B cell (primary cell): ENCODE data around the gene ABCC1. TPM values are rescaled to one million over a fixed set of nuclear protein-coding genes. Genes with fewer than 3 reads are reported as not detected.

Experiments used
- ATAC-seq: fragments of 200-7000 bp; cut with Tn5 transposase; one replicate; pipeline ENCODE4 v1.10.0; 2021; ENCODE audit warnings: low read depth, mild to moderate bottlenecking, moderate number of reproducible peaks, moderate library complexity
- CTCF ChIA-PET: fragments of 350-600 bp; sonication (Branson Sonifier 250); formaldehyde crosslinking; loops from one replicate; lab custom pipeline; 2021; ENCODE audit warnings: antibody characterized with exemption, inconsistent platforms; lab: Charles Lee
- POLR2A ChIA-PET: fragments of 350-600 bp; sonication (Branson Sonifier 250); formaldehyde crosslinking; loops from one replicate; lab custom pipeline; 2021; ENCODE audit warnings: antibody characterized with exemption; lab: Charles Lee
- DNase-seq: peaks from one replicate; pipeline ENCODE4 v3.0.0; 2013
- H2AFZ ChIP-seq: 2 replicates; pipeline ENCODE4 v1.6.1; 2012; ENCODE audit warnings: mild to moderate bottlenecking, low read depth, low read length; ENCODE audit not compliant: insufficient read depth, poor library complexity, severe bottlenecking
- H3K27ac ChIP-seq, 2 donors: 1 replicate in 1 of 2; 2 replicates in 1 of 2; pipeline ENCODE4 v1.5.1; 2012 to 2013; ENCODE audit warnings: low read length in 2 of 2, mild to moderate bottlenecking in 2 of 2, moderate library complexity in 1 of 2
- H3K27me3 ChIP-seq, 4 experiments: fragments of 200-600 bp in 1 of 4; sonication (generic) in 1 of 4; replicated peaks in 1 of 4; 1 replicate in 2 of 4; 2 replicates in 2 of 4; pipeline versions ENCODE4 v1.6.1 to v1.7.0; 2013 to 2016; ENCODE audit warnings: low read length in 3 of 4, mild to moderate bottlenecking in 2 of 4, mixed read lengths in 1 of 4, moderate library complexity in 1 of 4; ENCODE audit not compliant: insufficient read depth in 4 of 4, control insufficient read depth in 3 of 4; ENCODE audit errors: control extremely low read depth in 1 of 4
- H3K36me3 ChIP-seq, 2 experiments: replicated peaks in 1 of 2; 1 replicate in 1 of 2; 2 replicates in 1 of 2; pipeline versions ENCODE4 v1.6.1 to v1.7.1; 2013; ENCODE audit warnings: low read length in 1 of 2; ENCODE audit not compliant: insufficient read depth in 2 of 2, control insufficient read depth in 1 of 2; ENCODE audit errors: control extremely low read depth in 1 of 2, extremely low read depth in 1 of 2
- H3K4me1 ChIP-seq, 2 donors: fragments of 200-600 bp in 1 of 2; sonication (generic) in 1 of 2; 1 replicate in 1 of 2; 2 replicates in 1 of 2; pipeline versions ENCODE4 v1.5.1 to v1.6.1; 2013 to 2017; ENCODE audit warnings: low read length in 2 of 2; ENCODE audit not compliant: control insufficient read depth in 2 of 2, insufficient read depth in 2 of 2
- H3K4me2 ChIP-seq: replicated peaks from 2 replicates; pipeline ENCODE3; 2012; ENCODE audit warnings: mild to moderate bottlenecking, low read depth, low read length; ENCODE audit not compliant: poor library complexity, severe bottlenecking
- H3K4me3 ChIP-seq, 5 experiments: fragments of 200-600 bp in 1 of 5; sonication (generic) in 1 of 5; 1 replicate in 3 of 5; 2 replicates in 2 of 5; pipeline versions ENCODE4 v1.5.1 to v1.7.0; 2011 to 2016; ENCODE audit warnings: low read length in 4 of 5, mild to moderate bottlenecking in 4 of 5, low read depth in 2 of 5, control low read depth in 1 of 5, moderate library complexity in 1 of 5; ENCODE audit not compliant: insufficient read depth in 1 of 5; ENCODE audit errors: control extremely low read depth in 1 of 5, extremely low read depth in 1 of 5
- H3K79me2 ChIP-seq: fragments of 200-600 bp; sonication (generic); one replicate; pipeline ENCODE4 v1.6.0; 2016; ENCODE audit warnings: low read length; ENCODE audit not compliant: control insufficient read depth, insufficient read depth
- H3K9ac ChIP-seq: fragments of 200-600 bp; sonication (generic); 2 replicates; pipeline ENCODE4 v1.6.1; 2017; ENCODE audit warnings: mild to moderate bottlenecking, low read length, moderate library complexity
- H3K9me3 ChIP-seq, 3 donors: one replicate each; pipeline versions ENCODE4 v1.6.1 to v1.7.1; 2013; ENCODE audit warnings: low read length in 2 of 3; ENCODE audit not compliant: control insufficient read depth in 2 of 3, insufficient read depth in 1 of 3; ENCODE audit errors: control extremely low read depth in 1 of 3
- H4K20me1 ChIP-seq: 2 replicates; pipeline ENCODE4 v1.6.0; 2012; ENCODE audit warnings: mild to moderate bottlenecking, low read length; ENCODE audit not compliant: insufficient read depth, control insufficient read depth, poor library complexity, severe bottlenecking
- H3K27ac Mint-ChIP-seq: one replicate; pipeline ENCODE4 v1.8.0; 2021; ENCODE audit warnings: mixed read lengths
- H3K27me3 Mint-ChIP-seq: one replicate; pipeline ENCODE4 v1.8.0; 2021; ENCODE audit warnings: mixed read lengths
- H3K4me1 Mint-ChIP-seq: one replicate; pipeline ENCODE4 v1.8.0; 2021; ENCODE audit warnings: mixed read lengths
- H3K4me3 Mint-ChIP-seq: one replicate; pipeline ENCODE4 v1.8.0; 2021; ENCODE audit warnings: mixed read lengths
- H3K9me3 Mint-ChIP-seq: one replicate; pipeline ENCODE4 v1.8.0; 2022; ENCODE audit warnings: mixed read lengths; ENCODE audit not compliant: insufficient read depth
- CTCF ChIP-seq: fragments of 200-600 bp; IDR thresholded peaks from one replicate; pipeline ENCODE4 v1.8.0; 2022; ENCODE audit warnings: antibody characterized with exemption, mild to moderate bottlenecking
- EZH2 ChIP-seq: IDR thresholded peaks from 2 replicates; pipeline ENCODE4 v1.6.1; 2012; ENCODE audit warnings: borderline replicate concordance, low read depth, mild to moderate bottlenecking, moderate library complexity, low read length; ENCODE audit not compliant: insufficient read depth, poor library complexity, severe bottlenecking
- WGBS: methylation state at CpG from one replicate; pipeline ENCODE4 v1.1.5; 2013; ENCODE audit warnings: missing lambda C conversion rate; ENCODE audit not compliant: insufficient coverage; 5-methylcytosine and 5-hydroxymethylcytosine counted together
- intact Hi-C: fragments of 100-400 bp; cut with micrococcal nuclease; formaldehyde crosslinking; loops from one replicate; pipeline ENCODE4 v1.10.0; 2022
- polyA plus RNA-seq: library from polyadenylated mRNA; depleted of rRNA; stranded (reverse); fragments of >200 nt; gene quantifications from 2 replicates; pipeline ENCODE4 v1.2.3, GENCODE V29; 2012
- total RNA-seq, 2 donors: library from RNA; stranded (reverse); fragments of 120-200 nt in 1 of 2; gene quantifications; 1 replicate in 1 of 2; 2 replicates in 1 of 2; pipeline versions ENCODE4 v1.2.3 to v1.2.4, GENCODE V29; 2013 to 2022

ABCC1 gene
- total and polyA plus RNA-seq, 2 donors (not counting 1 experiment from before 2014, with no cell fraction given) = 21.8 to 73.0 TPM

- no peak for DNase-seq
- ChIA-PET POLR2A (no interaction called here), CTCF (interaction anchor here (1.4 kb wide), 1 partner anchor 178 kb away, joined by 5 read pairs; no protein-coding TSS in a partner anchor)
- H3K36me3 ChIP-seq = peaks cover 0 to 62% of the 10 kb centered on the region in 2 experiments
- no peak overlapping the region for H2AFZ ChIP-seq
- no peak overlapping the region for H3K4me2 ChIP-seq
- no peaks in the 10 kb centered on the region for H3K9me3 ChIP-seq
- Mint-ChIP-seq H3K9me3 (no peaks in the 10 kb centered on the region), H3K27me3 (no peaks in the 10 kb centered on the region), H3K4me1 (peaks cover 11% of the 10 kb centered on the region), H3K4me3 (no peak overlapping the region), H3K27ac (no peak overlapping the region)
- H3K4me1 ChIP-seq = peaks cover 0 to 4% of the 10 kb centered on the region in 2 donors
- intact Hi-C loops = no loop called here
- H3K9ac ChIP-seq = no peak overlapping the region
- H3K27me3 ChIP-seq = no peaks in the 10 kb centered on the region
- H3K79me2 ChIP-seq = peaks cover 5% of the 10 kb centered on the region
- TF ChIP-seq EZH2 (no peak), CTCF (no peak)
- H3K27ac ChIP-seq = no peak overlapping the region
- no peak overlapping the region for H3K4me3 ChIP-seq
- WGBS = 100% methylated on average over 2 of the region's 3 CpGs
- ATAC-seq = no peak
- H4K20me1 ChIP-seq = no peaks in the 10 kb centered on the region
Observed at GRCh38 chr16:16052916-16053315, 103.5 kb downstream of the ABCC1 start.

DNA sequence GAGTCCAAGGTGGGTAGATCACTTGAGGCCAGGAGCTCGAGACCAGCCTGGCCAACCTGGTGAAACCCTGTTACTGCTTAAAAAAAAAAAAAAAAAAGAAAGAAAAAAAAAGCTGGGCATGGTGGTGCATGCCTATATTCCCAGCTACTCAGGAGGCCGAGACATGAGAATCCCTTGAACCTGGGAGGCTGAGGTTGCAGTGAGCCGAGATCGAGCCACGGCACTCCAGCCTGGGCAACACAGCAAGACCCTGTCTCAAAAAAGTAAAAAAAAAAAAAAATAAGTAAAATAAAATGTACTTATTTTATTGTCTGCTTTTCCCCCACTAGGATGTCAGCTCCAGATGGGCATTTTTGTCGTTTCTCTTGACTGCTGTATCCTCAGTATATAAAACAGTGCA, 107.7 kb downstream of the ABCC1 start:
- ATAC-seq (no peak), DNase-seq (no peak)
- POLR2A ChIA-PET = no interaction called here
- no CpG with 5 or more reads among the region's 6 CpGs for WGBS
- Histone ChIP-seq H3K9me3 (no peaks in the 10 kb centered on the region), H3K4me1 (peaks cover 7 to 13% of the 10 kb centered on the region in 2 donors), H4K20me1 (peaks cover 1% of the 10 kb centered on the region), H3K27me3 (no peaks in the 10 kb centered on the region), H3K36me3 (peaks cover 5 to 49% of the 10 kb centered on the region in 2 experiments), H3K4me3 (no peak overlapping the region), H3K4me2 (no peak overlapping the region), H3K9ac (no peak overlapping the region), H2AFZ (no peak overlapping the region), H3K79me2 (peaks cover under 1% of the 10 kb centered on the region), H3K27ac (no peak overlapping the region)
- Mint-ChIP-seq H3K9me3 (no peaks in the 10 kb centered on the region), H3K27me3 (no peaks in the 10 kb centered on the region), H3K27ac (no peak overlapping the region), H3K4me1 (peaks cover 12% of the 10 kb centered on the region), H3K4me3 (no peak overlapping the region)
- intact Hi-C loops = no loop called here
- TF ChIP-seq EZH2 (no peak), CTCF (no peak)
- CTCF ChIA-PET = interaction anchor here (0.8 to 1.5 kb wide), 2 partner anchors 12 to 182 kb away, joined by 3 to 6 read pairs; no protein-coding TSS in a partner anchor
